HepG2 (cell line): ENCODE measurements around the gene MC2R.
"Not testable (repeated sequence)": the region's sequence is repeated elsewhere in the genome, so short reads cannot be mapped to it uniquely, and the experiment has no call there.

ENCODE experiments used
- CTCF ChIP-seq: sonication (generic); formaldehyde crosslinking; IDR thresholded peaks from 2 replicates; pipeline ENCODE4 v1.5.0; 2020; ENCODE audit warnings: mild to moderate bottlenecking, missing genetic modification reagents, moderate library complexity
- HDAC2 ChIP-seq: sonication (generic); formaldehyde crosslinking; IDR thresholded peaks from 2 replicates; pipeline ENCODE4 v1.4.0; 2020; ENCODE audit warnings: missing genetic modification reagents
- HMGXB3 ChIP-seq: sonication (generic); formaldehyde crosslinking; IDR thresholded peaks from 2 replicates; pipeline ENCODE4 v1.4.0; 2020; ENCODE audit warnings: missing genetic modification reagents, borderline replicate concordance
- KLF13 ChIP-seq: sonication (generic); formaldehyde crosslinking; IDR thresholded peaks from 2 replicates; pipeline ENCODE4 v1.4.0; 2020; ENCODE audit warnings: mild to moderate bottlenecking, missing genetic modification reagents
- RFX5 ChIP-seq: IDR thresholded peaks from 2 replicates; pipeline ENCODE4 v1.6.1; 2011; ENCODE audit warnings: low read depth, low read length, improper control_type of control experiment
- SMC3 ChIP-seq: IDR thresholded peaks from 2 replicates; pipeline ENCODE4 v1.6.1; 2011; ENCODE audit warnings: low read length, improper control_type of control experiment
- SRY ChIP-seq: sonication (generic); formaldehyde crosslinking; IDR thresholded peaks from 2 replicates; pipeline ENCODE4 v1.8.0; 2022; ENCODE audit warnings: mild to moderate bottlenecking, missing genetic modification reagents
- ZNF576 ChIP-seq: sonication (generic); formaldehyde crosslinking; IDR thresholded peaks from 2 replicates; pipeline ENCODE4 v1.4.0; 2020; ENCODE audit warnings: mild to moderate bottlenecking, missing genetic modification reagents
- ZNF761 ChIP-seq: sonication (generic); formaldehyde crosslinking; conservative IDR thresholded peaks from 2 replicates; pipeline ENCODE4 v1.4.0; 2020; ENCODE audit warnings: mild to moderate bottlenecking, missing genetic modification reagents

- not testable (repeated sequence) for TF ChIP-seq RFX5; KLF13; SMC3; ZNF761; HMGXB3 (CRISPR knock-in tag); CTCF (CRISPR knock-in tag); SRY (CRISPR knock-in tag); ZNF576
- peak; percentile 49; the same call in 1 of the 2 replicates for TF ChIP-seq HDAC2 (CRISPR knock-in tag)
Measured at GRCh38 chr18:13862898-13863297, 52.4 kb downstream of the MC2R start.
